Vagina (tissue), 2 donors: ENCODE data around the gene PPFIBP2. TPM values are rescaled to one million over a fixed set of nuclear protein-coding genes. Genes with fewer than 3 reads are reported as not detected.
A peak's percentile ranks its signal among the peaks of the same experiment; 100 is the strongest.

Experiments
- DNase-seq, 2 donors: peaks; one replicate each; pipeline ENCODE4 v3.0.0-alpha.2; 2017; ENCODE audit errors: extremely low spot score in 2 of 2
- H3K27ac ChIP-seq: fragments of 200-600 bp; sonication (generic); one replicate; pipeline ENCODE4 v1.5.1; 2019
- H3K27me3 ChIP-seq: fragments of 200-600 bp; sonication (generic); one replicate; pipeline ENCODE4 v1.5.1; 2019
- H3K36me3 ChIP-seq, 2 donors: fragments of 200-600 bp; sonication (generic); one replicate each; pipeline ENCODE4 v1.5.1; 2017 to 2019
- H3K4me1 ChIP-seq: fragments of 200-600 bp; sonication (generic); one replicate; pipeline ENCODE4 v1.5.1; 2019
- H3K4me3 ChIP-seq, 2 donors: fragments of 200-600 bp; sonication (generic); 1 replicate in 1 of 2; 2 replicates in 1 of 2; pipeline ENCODE4 v1.5.1; 2016 to 2019
- H3K9me3 ChIP-seq: fragments of 200-600 bp; sonication (generic); one replicate; pipeline ENCODE4 v1.5.1; 2019
- CTCF ChIP-seq, 3 experiments: fragments of 450-650 bp in 2 of 3; fragments of 200-600 bp in 1 of 3; sonication (generic) in 1 of 3; IDR thresholded peaks; one replicate each; pipeline ENCODE4 v1.5.1; 2017 to 2019; ENCODE audit warnings: antibody characterized with exemption in 3 of 3, mild to moderate bottlenecking in 2 of 3, moderate library complexity in 2 of 3
- POLR2A ChIP-seq, 2 donors: fragments of 450-650 bp; IDR thresholded peaks; one replicate each; pipeline ENCODE4 v1.6.1; 2017; ENCODE audit warnings: antibody characterized with exemption in 2 of 2, mild to moderate bottlenecking in 2 of 2, moderate library complexity in 2 of 2
- POLR2AphosphoS5 ChIP-seq, 2 donors: sonication (generic); formaldehyde crosslinking; IDR thresholded peaks; one replicate each; pipeline ENCODE4 v1.9.0; 2017; ENCODE audit warnings: antibody characterized with exemption in 2 of 2, mild to moderate bottlenecking in 2 of 2, low read depth in 1 of 2; ENCODE audit not compliant: insufficient read depth in 1 of 2
- intact Hi-C: fragments of 100-400 bp; cut with DNase I; formaldehyde crosslinking; loops from one replicate; pipeline ENCODE4 v1.15.1; 2023
- total RNA-seq: library from RNA; depleted of rRNA; stranded (reverse); fragments of >200 nt; gene quantifications from one replicate; pipeline ENCODE4 v1.2.3, GENCODE V29; 2016

Gene PPFIBP2
- total RNA-seq, 1 donor from 2014 or later, result 48.1 TPM

- H3K27me3 ChIP-seq, result no peaks in the 10 kb centered on the region
- no peaks in the 10 kb centered on the region for H3K36me3 ChIP-seq
- H3K27ac ChIP-seq, result no peak overlapping the region
- peaks cover 25% of the 10 kb centered on the region for H3K4me1 ChIP-seq
- H3K4me3 ChIP-seq, result no peak overlapping the region
- intact Hi-C loops, result no loop called here
- H3K9me3 ChIP-seq, result no peaks in the 10 kb centered on the region
- TF ChIP-seq POLR2A (IDR thresholded peaks at IDR 0.05) (no peak), POLR2AphosphoS5 (IDR thresholded peaks at IDR 0.05; ENCODE audit: insufficient read depth in 1 of 2, low read depth in 1 of 2) (no peak), CTCF (IDR thresholded peaks at IDR 0.05) (no peak)
- no peak for DNase-seq
These were observed 8.7 kb downstream of the PPFIBP2 start for GRCh38 chr11:7522546-7522945.

GRCh38 chr11:7523416-7524210 is 9.8 kb downstream of the PPFIBP2 start:
- Histone ChIP-seq H3K4me1 (peaks cover 25% of the 10 kb centered on the region), H3K27ac (no peak overlapping the region), H3K27me3 (no peaks in the 10 kb centered on the region), H3K36me3 (no peaks in the 10 kb centered on the region), H3K4me3 (no peak overlapping the region), H3K9me3 (no peaks in the 10 kb centered on the region)
- intact Hi-C loops, result no loop called here
- no peak for DNase-seq
- no peak for TF ChIP-seq POLR2A (IDR thresholded peaks at IDR 0.05)
- no peak for TF ChIP-seq CTCF (IDR thresholded peaks at IDR 0.05)
- TF ChIP-seq POLR2AphosphoS5 (IDR thresholded peaks at IDR 0.05; ENCODE audit: insufficient read depth in 1 of 2, low read depth in 1 of 2), result no peak

DNA sequence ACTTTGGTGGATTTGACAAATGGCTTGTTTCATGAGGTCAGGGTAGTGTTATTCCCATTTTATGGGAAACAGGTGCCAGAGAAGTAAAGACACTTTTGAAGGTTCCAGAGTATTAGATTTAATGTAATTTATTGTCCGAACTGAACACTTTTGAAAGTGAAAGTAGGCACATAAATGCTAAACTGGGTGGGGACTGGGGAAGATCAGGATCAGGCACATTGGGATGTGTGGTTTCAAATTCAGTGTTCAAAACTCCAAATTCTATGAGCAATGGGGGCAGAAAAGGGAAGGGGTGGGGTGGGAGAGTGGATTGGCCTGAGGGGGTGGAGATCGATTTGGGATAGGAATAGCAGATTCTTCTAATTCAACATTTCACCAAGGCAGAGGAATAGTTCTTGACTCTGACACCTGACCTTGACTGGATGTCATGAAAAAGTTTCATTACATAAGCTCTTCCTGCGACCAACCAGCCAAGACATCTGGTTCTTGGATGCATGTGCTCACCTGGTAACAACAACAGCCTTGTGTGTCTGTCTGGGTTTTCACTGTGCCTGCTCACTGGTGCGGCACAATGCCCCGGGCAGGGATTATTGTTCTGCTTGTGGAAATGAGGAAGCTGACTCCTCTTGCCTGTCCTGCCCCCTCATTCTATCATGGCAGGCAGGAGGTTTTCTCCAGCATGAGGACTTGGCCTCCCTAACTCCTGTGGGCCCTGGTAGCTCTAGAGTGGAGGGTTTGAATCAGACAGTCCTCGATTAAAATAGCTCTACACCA is 10.8 kb downstream of the PPFIBP2 start:
- intact Hi-C loops, result no loop called here
- H3K9me3 ChIP-seq, result no peaks in the 10 kb centered on the region
- H3K4me1 ChIP-seq, result peaks cover 25% of the 10 kb centered on the region
- H3K36me3 ChIP-seq, result no peaks in the 10 kb centered on the region
- no peaks in the 10 kb centered on the region for H3K27me3 ChIP-seq
- DNase-seq, result no peak
- TF ChIP-seq POLR2AphosphoS5 (IDR thresholded peaks at IDR 0.05; ENCODE audit: insufficient read depth in 1 of 2, low read depth in 1 of 2), result no peak
- no peak overlapping the region for H3K4me3 ChIP-seq
- peak overlapping the region; percentile 4 for H3K27ac ChIP-seq

GRCh38 chr11:7525424-7525823 is 11.6 kb downstream of the PPFIBP2 start:
- no peak overlapping the region for H3K4me3 ChIP-seq
- no peak overlapping the region for H3K27ac ChIP-seq
- TF ChIP-seq POLR2AphosphoS5 (IDR thresholded peaks at IDR 0.05; ENCODE audit: insufficient read depth in 1 of 2, low read depth in 1 of 2) (no peak), POLR2A (IDR thresholded peaks at IDR 0.05) (no peak), CTCF (IDR thresholded peaks at IDR 0.05) (no peak)
- H3K27me3 ChIP-seq, result no peaks in the 10 kb centered on the region
- no peaks in the 10 kb centered on the region for H3K9me3 ChIP-seq
- intact Hi-C loops, result no loop called here
- no peak for DNase-seq
- H3K36me3 ChIP-seq, result no peaks in the 10 kb centered on the region
- H3K4me1 ChIP-seq, result peaks cover 24% of the 10 kb centered on the region

DNA sequence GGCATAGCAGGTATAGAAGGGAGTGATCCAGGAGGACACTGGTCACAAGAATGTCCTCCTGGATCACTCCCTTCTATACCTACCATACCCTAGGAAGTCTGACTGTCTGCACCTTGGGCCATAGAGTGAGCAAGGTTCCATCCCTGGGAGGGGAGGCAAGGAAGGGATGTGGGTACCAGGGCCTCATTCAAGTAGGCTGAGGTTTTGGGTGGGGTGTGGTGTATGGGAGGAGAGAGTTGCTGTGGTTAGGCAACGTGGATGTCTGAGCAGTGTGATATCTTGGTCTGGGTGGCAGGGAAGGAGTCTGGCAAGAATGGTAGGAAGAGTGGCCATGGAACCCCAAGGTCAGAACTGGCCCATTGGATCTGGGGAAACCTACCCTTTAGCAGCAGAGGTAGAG is 13.2 kb downstream of the PPFIBP2 start:
- no peak for TF ChIP-seq POLR2A (IDR thresholded peaks at IDR 0.05)
- H3K4me3 ChIP-seq, result no peak overlapping the region
- no peak for DNase-seq
- H3K27ac ChIP-seq, result no peak overlapping the region
- H3K36me3 ChIP-seq, result no peaks in the 10 kb centered on the region
- H3K9me3 ChIP-seq, result no peaks in the 10 kb centered on the region
- intact Hi-C loops, result no loop called here
- no peaks in the 10 kb centered on the region for H3K27me3 ChIP-seq
- H3K4me1 ChIP-seq, result peaks cover 19% of the 10 kb centered on the region
